ENCODE data around the gene GIT1.

- no peak for TF ChIP-seq CTCF (conservative IDR thresholded peaks at IDR 0.05; ENCODE audit: low read depth, low read length)
- TF ChIP-seq EZH2 (IDR thresholded peaks at IDR 0.05; ENCODE audit: borderline replicate concordance, low read depth, low read length, poor library complexity, severe bottlenecking), result no peak
Observed at GRCh38 chr17:29611351-29612093, 22.1 kb upstream of the GIT1 start.

Data from A673 (cell line).